Activated naive CD4-positive, alpha-beta T cell (primary cell): ENCODE results near the gene MRPS16.
A peak's percentile ranks its signal among the peaks of the same experiment; 100 is the strongest.
"Not testable (repeated sequence)": the region's sequence is repeated elsewhere in the genome, so short reads cannot be mapped to it uniquely, and the experiment has no call there.

Experiments
- DNase-seq, 4 experiments: peaks; one replicate each; lab custom pipeline; 2025; lab: John Stamatoyannopoulos, UW

MRPS16 gene

GRCh38 chr10:73252445-73253224 lies at the start of gene MRPS16:
MRPS16 (minus strand) TSS chr10:73252644; CDS start chr10:73252482, 162 bp downstream.
- peak; percentile 63 to 89 (median 78) for DNase-seq

DNA sequence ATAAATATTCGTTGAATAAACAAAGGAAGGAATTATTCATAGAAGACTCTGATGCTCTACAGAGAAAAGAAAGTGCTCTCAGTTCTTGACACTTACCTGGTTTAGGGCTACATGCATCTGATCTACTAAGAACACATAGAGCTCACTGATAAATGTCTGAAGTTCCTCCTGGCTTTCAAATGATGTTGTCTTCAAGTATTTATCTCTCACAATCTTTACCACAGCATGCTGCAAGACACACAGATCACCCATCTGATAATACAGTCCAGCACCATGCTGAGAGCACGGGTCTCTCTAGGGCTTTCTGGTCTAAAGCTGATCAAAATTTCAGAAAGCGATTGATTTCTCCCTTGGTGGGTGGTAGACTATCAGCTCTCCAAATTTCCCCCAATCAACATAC lies 44.5 kb upstream of the MRPS16 start:
- DNase-seq: no peak

- no peak for DNase-seq
Observed at GRCh38 chr10:73293461-73293860, 41.0 kb upstream of the MRPS16 start.

GRCh38 chr10:73289958-73290357 lies 37.5 kb upstream of the MRPS16 start:
- no peak for DNase-seq

DNA sequence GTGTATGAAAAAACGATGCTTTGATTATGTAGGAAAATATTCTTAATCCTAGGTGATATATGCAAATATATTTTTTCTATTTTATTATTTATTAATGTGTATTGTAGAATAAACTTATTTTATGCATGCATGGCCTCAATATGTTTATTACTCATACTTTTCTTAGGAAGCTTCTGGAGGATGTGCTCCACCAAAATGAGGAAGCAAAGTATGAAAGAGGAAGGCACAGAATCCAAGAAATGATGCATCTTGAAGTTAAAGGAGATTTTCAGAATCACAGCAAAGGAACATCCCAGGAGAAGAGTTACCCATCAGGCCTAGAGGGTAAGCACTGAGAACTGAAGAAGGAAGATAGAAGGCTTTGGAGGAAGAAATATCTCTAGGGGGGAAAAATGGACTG lies 35.0 kb upstream of the MRPS16 start:
- no peak for DNase-seq

DNA sequence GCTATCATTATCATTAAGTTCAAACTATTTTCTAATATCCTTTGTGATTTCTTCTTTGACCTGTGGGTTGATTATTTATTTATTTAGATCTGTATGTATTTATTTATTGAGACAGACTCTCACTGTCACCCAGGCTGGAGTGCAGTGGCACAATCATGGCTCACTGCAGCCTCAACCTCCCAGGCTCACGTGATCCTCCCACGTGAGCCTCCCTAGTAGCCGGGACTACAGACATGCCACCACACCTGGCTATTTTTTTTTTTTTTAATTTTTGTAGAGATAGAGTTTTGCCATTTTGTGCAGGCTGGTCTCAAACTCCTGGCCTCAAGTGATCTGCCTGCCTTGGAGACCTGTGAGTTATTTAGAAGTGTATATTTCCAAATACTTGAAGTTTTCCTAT lies 28.7 kb upstream of the MRPS16 start:
- DNase-seq: no peak

- no peak for DNase-seq
Observed at GRCh38 chr10:73264423-73264822, 12.0 kb upstream of the MRPS16 start.

GRCh38 chr10:73263693-73264347 lies 11.4 kb upstream of the MRPS16 start:
- DNase-seq: no peak

GRCh38 chr10:73262880-73263555 lies 10.6 kb upstream of the MRPS16 start:
- no peak for DNase-seq

DNA sequence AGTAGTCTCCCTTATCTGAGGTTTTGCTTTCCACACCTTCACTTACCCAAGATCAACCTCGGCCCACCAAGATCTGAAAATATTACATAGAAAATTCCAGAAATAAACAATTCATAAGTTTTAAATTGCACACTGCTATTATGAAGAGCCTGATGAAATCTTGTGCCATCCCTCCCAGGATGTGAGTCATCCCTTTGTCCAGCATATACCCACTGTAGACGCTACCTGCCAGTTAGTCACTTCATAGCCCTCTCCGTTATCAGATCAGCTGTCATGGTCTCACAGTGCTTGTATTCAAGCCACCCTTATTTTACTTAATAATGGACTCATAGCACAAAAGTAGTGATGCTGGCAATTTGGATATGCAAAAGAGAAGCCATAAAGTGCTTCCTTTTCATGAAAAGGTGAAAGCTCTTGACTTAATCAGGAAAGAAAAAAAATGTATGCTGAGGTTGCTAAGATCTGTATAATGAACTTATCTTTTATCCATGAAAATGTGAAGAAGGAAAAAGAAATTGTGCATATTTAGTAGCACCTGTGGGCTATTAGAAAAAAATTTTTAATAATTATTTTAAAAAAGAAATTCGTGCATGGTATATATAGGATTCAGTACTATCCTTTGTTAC lies 9.8 kb upstream of the MRPS16 start:
- DNase-seq: no peak

DNA sequence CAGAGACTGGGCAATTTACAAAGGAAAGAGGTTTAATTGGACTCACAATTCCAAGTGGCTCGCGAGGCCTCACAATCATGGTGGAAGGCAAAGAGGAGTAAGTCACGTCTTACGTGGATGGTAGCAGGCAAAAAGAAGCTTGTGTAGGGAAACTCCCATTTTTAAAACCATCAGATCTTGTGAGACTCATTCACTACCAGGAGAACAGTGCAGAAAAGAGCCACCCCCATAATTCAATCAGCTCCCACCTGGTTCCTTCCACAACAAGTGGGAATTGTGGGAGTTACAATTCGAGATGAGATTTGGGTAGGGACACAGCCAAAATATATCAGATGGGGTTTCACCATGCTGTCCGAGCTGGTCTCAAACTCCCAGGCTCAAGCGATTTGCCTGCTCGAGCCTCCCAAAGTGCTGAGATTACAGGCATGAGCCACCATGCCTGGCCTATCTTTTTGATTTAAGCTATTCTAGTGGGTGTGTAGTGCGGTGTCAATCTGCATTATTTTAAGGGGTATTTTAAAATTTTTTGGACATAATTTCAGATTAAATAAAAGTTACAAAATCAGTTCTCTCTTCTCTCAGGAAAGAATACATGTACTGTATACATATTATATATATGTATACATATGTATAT lies 9.0 kb upstream of the MRPS16 start:
- DNase-seq: no peak

- not testable (repeated sequence) for DNase-seq
Observed at GRCh38 chr10:73258612-73259011, 6.2 kb upstream of the MRPS16 start.

GRCh38 chr10:73253225-73253555 lies 746 bp upstream of the MRPS16 start:
- no peak for DNase-seq

- no peak for DNase-seq
Observed at GRCh38 chr10:73251683-73252444, 580 bp downstream of the MRPS16 start.

DNA sequence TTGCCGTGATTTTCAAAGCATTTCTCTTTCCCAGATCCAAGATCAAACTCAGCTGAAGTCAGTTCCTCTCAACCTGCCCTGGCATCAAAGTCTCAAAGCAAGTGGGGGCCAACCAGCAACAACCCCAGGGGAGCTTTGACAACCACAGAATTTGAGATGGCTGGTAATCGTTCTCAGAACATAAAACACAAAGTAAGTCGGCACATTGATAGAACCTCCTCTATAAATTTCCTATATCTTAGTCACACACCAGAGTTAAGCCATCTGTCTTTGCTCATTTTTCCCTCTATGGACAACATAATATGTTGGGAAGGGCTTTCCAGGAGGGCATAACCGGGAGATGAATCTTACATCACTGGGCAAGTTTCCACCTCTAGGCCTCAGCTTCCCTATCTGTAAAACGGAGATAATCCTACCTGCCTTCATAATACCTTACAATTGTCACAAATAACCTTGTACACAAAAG lies 4.2 kb downstream of the MRPS16 start:
- DNase-seq: no peak

GRCh38 chr10:73247509-73248258 lies 4.8 kb downstream of the MRPS16 start:
- no peak for DNase-seq

DNA sequence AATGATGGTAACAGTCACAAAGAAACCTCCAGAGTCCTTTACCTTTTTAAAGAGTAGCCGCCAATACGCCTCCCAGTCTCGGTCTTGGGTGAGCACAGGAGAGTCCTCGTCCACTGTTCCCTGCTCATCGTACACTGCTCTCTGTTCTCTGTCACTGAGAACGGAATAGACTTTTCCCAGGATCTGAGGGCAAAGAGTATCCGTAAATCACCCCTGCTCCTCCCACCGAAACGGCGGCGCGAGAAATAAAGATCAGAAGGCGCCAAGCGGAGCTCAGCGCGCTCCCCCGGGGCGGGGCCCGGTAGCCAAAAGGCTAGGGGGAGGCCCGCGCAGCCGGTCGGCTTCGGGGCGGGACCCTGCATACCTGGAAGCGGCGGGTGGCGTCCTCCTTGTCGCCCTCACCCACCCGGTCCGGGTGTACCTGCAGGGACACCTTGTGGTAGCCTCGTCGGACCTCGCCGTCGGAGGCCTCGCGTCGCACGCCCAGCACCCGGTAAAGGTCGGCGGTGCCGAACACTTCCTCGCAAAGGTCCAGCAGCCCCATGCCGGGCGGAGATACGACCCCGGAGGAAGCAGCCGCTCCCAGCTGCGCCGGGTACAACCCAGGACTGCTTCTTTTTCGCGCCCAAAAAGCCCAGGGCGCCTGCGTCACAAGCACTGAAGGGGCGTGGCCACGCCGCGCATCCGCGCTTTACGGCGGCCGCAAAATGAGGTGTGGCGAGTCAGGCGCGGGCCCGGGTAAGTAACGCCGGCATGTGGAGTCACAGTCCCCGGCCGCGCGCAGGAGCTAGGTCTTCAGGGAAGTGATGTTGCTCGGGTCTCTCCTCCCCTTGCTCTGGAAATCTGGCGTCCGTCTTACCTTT lies 5.6 kb downstream of the MRPS16 start, which contains the start of gene DNAJC9:
Gene DNAJC9, minus strand, starts transcription at position 610 of the 863 bp plus-strand sequence. Its CDS starts 66 bp downstream, at position 544.
- DNase-seq: peak; percentile 91 to 98 (median 94)

DNA sequence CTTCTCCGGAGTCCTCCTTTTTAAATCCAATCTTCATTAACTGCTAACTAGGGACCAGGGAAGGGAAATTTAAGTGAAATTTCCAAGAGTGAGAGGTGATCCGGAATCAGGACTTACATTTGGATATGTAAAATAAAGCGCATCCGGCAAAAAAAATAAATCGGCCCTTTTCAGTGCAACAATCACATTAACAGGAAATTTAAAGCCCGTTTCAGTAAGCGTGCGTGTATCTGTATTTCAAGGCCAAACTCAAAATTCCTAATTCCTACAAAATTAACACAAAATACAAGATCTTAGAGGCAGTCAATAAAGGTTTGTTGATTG lies 6.2 kb downstream of the MRPS16 start:
- no peak for DNase-seq

GRCh38 chr10:73244866-73245477 lies 7.5 kb downstream of the MRPS16 start:
- no peak for DNase-seq
